H7 (cell line): ENCODE data around the gene ADI1. TPM values are rescaled to one million over a fixed set of nuclear protein-coding genes. Genes with fewer than 3 reads are reported as not detected.
"Not testable (repeated sequence)": the region's sequence is repeated elsewhere in the genome, so short reads cannot be mapped to it uniquely, and the experiment has no call there.

Experiments used
- DNase-seq: peaks from one replicate; pipeline ENCODE4 v3.0.0; 2012
- H3K27me3 ChIP-seq: 2 replicates; pipeline ENCODE4 v1.6.0; 2011; ENCODE audit warnings: mild to moderate bottlenecking, low read length; ENCODE audit not compliant: control insufficient read depth, insufficient read depth
- H3K36me3 ChIP-seq: replicated peaks from 2 replicates; pipeline ENCODE4 v1.5.1; 2011; ENCODE audit warnings: low read length; ENCODE audit not compliant: control insufficient read depth, insufficient read depth
- H3K4me3 ChIP-seq: 2 replicates; pipeline ENCODE4 v1.5.1; 2011; ENCODE audit warnings: low read depth, mild to moderate bottlenecking, control low read depth, low read length, moderate library complexity; ENCODE audit not compliant: insufficient read depth
- total RNA-seq: library from RNA; depleted of rRNA; stranded (reverse); fragments of >200 nt; shearing (Covaris generic); gene quantifications from 2 replicates; pipeline ENCODE4 v1.2.3, GENCODE V29; 2014

The ADI1 gene
- total RNA-seq, 1 experiment from 2014 or later = 21.0 TPM

- no peak overlapping the region for H3K4me3 ChIP-seq
- DNase-seq = peak; percentile 84
These were observed 57.4 kb downstream of the ADI1 start for GRCh38 chr2:3461801-3462492.

GRCh38 chr2:3460831-3461800 lies 58.2 kb downstream of the ADI1 start:
- Histone ChIP-seq H3K36me3 (peaks cover 4% of the 10 kb centered on the region), H3K4me3 (no peak overlapping the region), H3K27me3 (no peaks in the 10 kb centered on the region)
- DNase-seq = no peak

More at GRCh38 chr2:3461801-3462492, 57.4 kb downstream of the ADI1 start:
- H3K36me3 ChIP-seq = peaks cover 6% of the 10 kb centered on the region
- H3K27me3 ChIP-seq = no peaks in the 10 kb centered on the region

- Histone ChIP-seq H3K36me3 (peaks cover 4% of the 10 kb centered on the region), H3K27me3 (no peaks in the 10 kb centered on the region), H3K4me3 (no peak overlapping the region)
- DNase-seq = no peak
These were observed 59.2 kb downstream of the ADI1 start for GRCh38 chr2:3460156-3460555.

- no peaks in the 10 kb centered on the region for H3K27me3 ChIP-seq
- H3K36me3 ChIP-seq = peaks cover 4% of the 10 kb centered on the region
- peak; percentile 84 for DNase-seq
- H3K4me3 ChIP-seq = no peak overlapping the region
These were observed 59.9 kb downstream of the ADI1 start for GRCh38 chr2:3459185-3460015.

- Histone ChIP-seq H3K36me3 (peaks cover 4% of the 10 kb centered on the region), H3K4me3 (no peak overlapping the region), H3K27me3 (no peaks in the 10 kb centered on the region)
- DNase-seq = peak; percentile 22
These were observed 60.7 kb downstream of the ADI1 start for GRCh38 chr2:3458396-3459184.

- H3K27me3 ChIP-seq = no peaks in the 10 kb centered on the region
- peak; percentile 28 for DNase-seq
- peaks cover 4% of the 10 kb centered on the region for H3K36me3 ChIP-seq
- no peak overlapping the region for H3K4me3 ChIP-seq
These were observed 61.6 kb downstream of the ADI1 start for GRCh38 chr2:3457524-3458395.

- Histone ChIP-seq H3K27me3 (no peaks in the 10 kb centered on the region), H3K4me3 (no peak overlapping the region), H3K36me3 (peaks cover 4% of the 10 kb centered on the region)
- DNase-seq = no peak
These were observed 63.2 kb downstream of the ADI1 start for GRCh38 chr2:3456125-3456524.

GRCh38 chr2:3454802-3455201 lies 64.5 kb downstream of the ADI1 start:
- H3K36me3 ChIP-seq = peaks cover 4% of the 10 kb centered on the region
- H3K4me3 ChIP-seq = no peak overlapping the region
- H3K27me3 ChIP-seq = no peaks in the 10 kb centered on the region
- DNase-seq = peak; percentile 52

- H3K4me3 ChIP-seq, DNase-seq, H3K36me3 ChIP-seq, H3K27me3 ChIP-seq: not testable (repeated sequence)
These were observed 65.3 kb downstream of the ADI1 start for GRCh38 chr2:3454005-3454404.

GRCh38 chr2:3453190-3453999 lies 65.9 kb downstream of the ADI1 start:
- H3K4me3 ChIP-seq = no peak overlapping the region
- peaks cover 2% of the 10 kb centered on the region for H3K36me3 ChIP-seq
- DNase-seq = peak; percentile 29
- no peaks in the 10 kb centered on the region for H3K27me3 ChIP-seq

GRCh38 chr2:3451926-3452671 lies 67.2 kb downstream of the ADI1 start:
- Histone ChIP-seq H3K27me3 (no peaks in the 10 kb centered on the region), H3K36me3 (peaks cover 4% of the 10 kb centered on the region), H3K4me3 (no peak overlapping the region)
- DNase-seq = peak; percentile 65

- no peak for DNase-seq
- Histone ChIP-seq H3K4me3 (no peak overlapping the region), H3K27me3 (no peaks in the 10 kb centered on the region), H3K36me3 (peaks cover 6% of the 10 kb centered on the region)
These were observed 68.2 kb downstream of the ADI1 start for GRCh38 chr2:3451169-3451568.
